AG04449 (cell line): ENCODE data around the gene CHMP6.

Experiments used
- CTCF ChIA-PET: fragments of 350-600 bp; formaldehyde crosslinking; extraction: SDS; loops from one replicate; lab custom pipeline; 2021; ENCODE audit warnings: antibody characterized with exemption; lab: Yijun Ruan, JAX
- POLR2A ChIA-PET: fragments of 400-600, 350-600 bp; formaldehyde crosslinking; extraction: SDS; loops from one replicate; lab custom pipeline; 2020; ENCODE audit warnings: antibody characterized with exemption, inconsistent platforms; lab: Yijun Ruan, JAX
- DNase-seq: peaks from one replicate; pipeline ENCODE4 v3.0.0-alpha.2; 2010; ENCODE audit warnings: low read depth, low spot score
- H3K4me3 ChIP-seq: 2 replicates; pipeline ENCODE4 v1.5.1; 2011; ENCODE audit warnings: low read depth, mild to moderate bottlenecking, control low read depth, low read length
- CTCF ChIP-seq: IDR thresholded peaks from one replicate; pipeline ENCODE4 v1.5.1; 2011; ENCODE audit warnings: mild to moderate bottlenecking, moderate library complexity, low read length, control low read depth, inconsistent platforms; ENCODE audit not compliant: insufficient read depth; ENCODE audit errors: missing control alignments

The CHMP6 gene

GRCh38 chr17:81043319-81043724 is 51.7 kb downstream of the CHMP6 start:
- no peak for TF ChIP-seq CTCF
- CTCF ChIA-PET, result interaction anchor here (1.4 to 1.7 kb wide), 2 partner anchors 51 to 54 kb away, joined by 4 to 5 read pairs; no protein-coding TSS in a partner anchor
- POLR2A ChIA-PET, result interaction anchor here (1.2 kb wide), 1 partner anchor 22 kb away, joined by 3 read pairs; no protein-coding TSS in a partner anchor
- no peak overlapping the region for H3K4me3 ChIP-seq
- DNase-seq, result no peak

- POLR2A ChIA-PET, result interaction anchor here (1.2 kb wide), 1 partner anchor 21 kb away, joined by 3 read pairs; no protein-coding TSS in a partner anchor
- TF ChIP-seq CTCF, result no peak
These were observed 52.2 kb downstream of the CHMP6 start for GRCh38 chr17:81043725-81044427.

GRCh38 chr17:81044428-81044763 is 52.8 kb downstream of the CHMP6 start:
- no peak for DNase-seq
- POLR2A ChIA-PET, result no interaction called here

More at GRCh38 chr17:81043725-81044427, 52.2 kb downstream of the CHMP6 start:
- no peak overlapping the region for H3K4me3 ChIP-seq
- DNase-seq, result no peak
- CTCF ChIA-PET, result interaction anchor here (1.2 to 2.9 kb wide), 5 partner anchors 10 to 54 kb away, joined by 3 to 12 read pairs (median 4); no protein-coding TSS in a partner anchor

GRCh38 chr17:81044764-81045589 is 53.3 kb downstream of the CHMP6 start:
- no peak for TF ChIP-seq CTCF
- H3K4me3 ChIP-seq, result no peak overlapping the region
- DNase-seq, result no peak
- CTCF ChIA-PET, result interaction anchor here (0.6 to 2.9 kb wide), 7 partner anchors 8 to 56 kb away, joined by 3 to 12 read pairs (median 4); no protein-coding TSS in a partner anchor
- POLR2A ChIA-PET, result no interaction called here

More at GRCh38 chr17:81044428-81044763, 52.8 kb downstream of the CHMP6 start:
- TF ChIP-seq CTCF, result no peak
- no peak overlapping the region for H3K4me3 ChIP-seq
- CTCF ChIA-PET, result interaction anchor here (1.2 to 2.9 kb wide), 5 partner anchors 11 to 53 kb away, joined by 3 to 12 read pairs (median 4); no protein-coding TSS in a partner anchor

- no peak overlapping the region for H3K4me3 ChIP-seq
- TF ChIP-seq CTCF, result no peak
- DNase-seq, result no peak
- CTCF ChIA-PET, result interaction anchor here (0.6 to 2.9 kb wide), 6 partner anchors 9 to 57 kb away, joined by 3 to 12 read pairs (median 4); no protein-coding TSS in a partner anchor
- POLR2A ChIA-PET, result no interaction called here
These were observed 54.0 kb downstream of the CHMP6 start for GRCh38 chr17:81045590-81046095.
